Stimulated activated CD4-positive, alpha-beta T cell treated with anti-CD3 and anti-CD28 coated beads, Interleukin-12 subunit alpha, Interleukin-12 subunit beta, amount 100 ng/mL, for 48 hours (primary cell): ENCODE results near the gene ITIH5.

Experiments
- DNase-seq, 3 donors: peaks; one replicate each; pipeline ENCODE4 v3.0.0-alpha.2; 2020; ENCODE audit warnings: low read depth in 2 of 3, low spot score in 1 of 3

ITIH5 gene

GRCh38 chr10:7587168-7587864 is 79.5 kb downstream of the ITIH5 start:
- no peak for DNase-seq

GRCh38 chr10:7585228-7585627 is 81.5 kb downstream of the ITIH5 start:
- DNase-seq = no peak

GRCh38 chr10:7583626-7584025 is 83.1 kb downstream of the ITIH5 start:
- DNase-seq = no peak

GRCh38 chr10:7580520-7580919 is 86.2 kb downstream of the ITIH5 start:
- no peak for DNase-seq

GRCh38 chr10:7579681-7580080 is 87.1 kb downstream of the ITIH5 start:
- no peak for DNase-seq

DNA sequence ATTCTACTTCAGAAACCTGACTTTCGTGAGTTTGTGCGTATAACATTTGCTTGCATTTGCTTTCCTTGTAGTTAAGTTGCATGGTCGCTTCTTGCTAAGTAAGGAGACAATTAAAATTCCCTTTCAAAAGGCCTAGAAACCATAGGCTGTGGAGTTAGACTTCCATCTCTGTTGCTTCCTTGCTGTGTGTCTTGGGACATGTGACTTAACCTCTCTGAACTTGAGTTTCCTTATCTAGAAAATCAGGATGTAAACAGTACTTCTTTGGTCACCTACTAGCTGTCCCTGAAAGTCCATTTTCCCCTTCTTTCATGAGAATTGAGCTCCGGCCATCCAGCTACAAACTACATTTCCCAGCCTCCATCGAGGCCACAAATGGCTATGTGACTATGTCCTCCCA is 89.2 kb downstream of the ITIH5 start:
- no peak for DNase-seq

- DNase-seq = no peak
Observed at GRCh38 chr10:7577176-7577575, 89.6 kb downstream of the ITIH5 start.

DNA sequence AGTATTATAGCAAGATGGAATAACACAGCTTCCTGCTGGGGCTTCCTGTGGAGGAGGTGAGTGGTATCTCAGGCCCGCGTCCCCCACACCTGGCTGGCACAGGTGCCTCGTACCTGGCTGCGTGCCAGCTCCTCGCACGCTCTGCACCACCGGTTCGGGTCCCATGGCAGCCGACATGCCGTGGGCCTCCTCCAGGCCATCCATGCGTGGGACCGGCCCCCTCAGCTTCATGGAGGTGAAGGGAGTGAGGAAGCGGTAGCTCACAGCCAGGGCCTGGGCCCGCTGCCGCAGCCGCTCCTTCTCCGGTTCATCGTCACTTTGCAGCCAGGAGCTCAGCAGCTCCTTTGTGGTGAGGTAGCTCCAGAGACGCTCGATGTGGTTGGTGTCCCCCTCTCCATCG is 90.4 kb downstream of the ITIH5 start:
- no peak for DNase-seq

DNA sequence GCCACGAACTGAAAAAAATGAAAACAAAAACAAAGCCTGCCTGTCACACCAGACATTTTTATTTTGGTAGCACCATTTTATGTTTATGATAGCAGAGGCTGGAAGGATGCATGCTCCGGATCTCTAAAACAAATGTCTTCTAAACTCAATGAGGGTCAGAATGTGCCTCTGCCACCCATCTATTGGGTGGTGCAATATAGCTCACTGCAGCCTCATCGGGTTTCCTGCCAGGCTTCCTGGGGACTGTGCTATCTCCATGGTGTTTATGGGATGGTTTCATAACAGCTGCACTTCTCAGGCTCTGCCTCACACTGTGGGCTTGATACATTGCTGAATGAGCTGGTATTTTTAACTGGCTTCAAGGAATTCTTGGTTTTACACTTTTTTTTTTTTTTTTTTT is 94.4 kb downstream of the ITIH5 start:
- no peak for DNase-seq

- DNase-seq = no peak
Observed at GRCh38 chr10:7571981-7572380, 94.8 kb downstream of the ITIH5 start.

GRCh38 chr10:7567911-7568620 is 98.7 kb downstream of the ITIH5 start:
- DNase-seq = no peak

DNA sequence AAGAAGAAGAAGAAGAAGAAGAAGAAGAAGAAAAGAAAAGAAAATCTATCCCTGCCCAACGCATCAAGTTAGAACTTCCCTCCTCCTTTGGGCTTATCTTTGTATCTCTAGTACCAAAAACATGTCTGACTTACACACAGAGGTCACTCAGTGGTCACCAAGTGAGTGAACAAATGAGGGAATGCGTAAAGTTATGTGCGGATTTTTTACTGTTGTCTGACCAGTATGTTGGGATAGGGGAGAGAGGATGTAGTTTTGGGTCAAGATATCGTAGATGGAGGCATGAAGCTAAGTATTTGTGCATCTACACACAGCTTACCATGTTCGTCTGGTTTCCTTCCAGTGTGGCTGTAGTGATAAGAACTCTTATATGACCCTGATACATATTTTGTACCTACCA is 99.9 kb downstream of the ITIH5 start:
- DNase-seq = no peak

GRCh38 chr10:7565871-7566270 is 100.9 kb downstream of the ITIH5 start:
- DNase-seq = no peak

DNA sequence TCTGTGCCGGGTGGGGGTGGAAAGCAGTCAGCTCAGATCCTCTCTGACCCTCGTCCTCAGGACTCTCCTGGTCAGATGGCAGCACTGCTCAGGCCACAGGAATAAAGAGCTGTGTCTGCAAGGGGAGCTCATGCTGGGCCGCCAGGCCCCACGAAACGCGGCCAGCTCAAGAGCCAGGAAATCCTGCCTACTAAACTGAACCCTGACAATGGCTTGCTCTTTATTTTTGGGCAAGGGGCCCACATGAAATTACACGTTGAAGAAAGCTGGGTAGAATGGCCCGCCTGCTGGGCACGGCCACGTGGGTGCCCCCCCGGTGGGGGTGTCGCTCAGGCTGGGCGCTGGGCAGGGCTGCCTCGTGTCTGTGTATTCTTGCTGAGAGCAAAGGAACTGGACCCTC is 103.0 kb downstream of the ITIH5 start:
- DNase-seq = no peak

GRCh38 chr10:7563368-7563767 is 103.4 kb downstream of the ITIH5 start:
- no peak for DNase-seq

DNA sequence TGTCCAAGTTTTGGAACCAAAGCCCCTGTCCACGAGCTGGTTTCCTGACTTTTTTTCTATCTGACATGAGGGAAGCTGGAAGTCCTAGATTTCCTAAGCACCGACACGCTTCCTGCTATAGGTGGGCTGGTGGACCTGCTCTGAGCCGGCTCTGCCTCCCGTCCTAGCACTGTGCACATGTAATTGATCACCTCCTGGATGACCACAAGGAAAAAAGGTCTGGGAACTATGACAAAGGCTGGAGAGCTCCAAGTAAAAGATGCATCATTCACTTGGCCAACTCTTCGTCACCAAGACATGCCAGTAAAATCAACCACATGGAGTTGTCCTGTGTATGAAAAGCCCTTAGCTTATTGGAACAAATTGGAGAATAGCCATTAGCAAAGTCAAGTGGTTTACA is 104.8 kb downstream of the ITIH5 start:
- no peak for DNase-seq

GRCh38 chr10:7561216-7561893 is 105.4 kb downstream of the ITIH5 start:
- DNase-seq = no peak

DNA sequence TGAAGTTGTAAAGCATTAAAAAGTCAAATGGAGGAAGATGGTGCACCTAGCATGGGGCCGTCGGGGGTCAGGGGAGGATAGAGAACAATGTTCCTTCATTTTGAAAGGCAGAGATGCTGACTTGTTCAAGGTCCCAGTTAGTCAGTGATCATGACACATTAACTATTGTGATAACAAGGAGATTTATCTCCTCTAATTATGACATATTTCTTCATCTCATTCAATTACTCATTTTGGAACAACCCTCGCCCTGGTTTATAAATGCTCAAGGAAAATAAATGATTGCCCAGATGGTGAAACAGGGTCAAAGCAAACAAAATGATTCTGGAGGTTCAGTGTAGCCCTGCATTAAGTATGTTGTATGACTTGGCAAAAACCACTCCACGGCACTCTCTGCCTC is 106.2 kb downstream of the ITIH5 start:
- no peak for DNase-seq

- no peak for DNase-seq
Observed at GRCh38 chr10:7559386-7559785, 107.4 kb downstream of the ITIH5 start.

- DNase-seq = no peak
Observed at GRCh38 chr10:7558036-7558435, 108.7 kb downstream of the ITIH5 start.

DNA sequence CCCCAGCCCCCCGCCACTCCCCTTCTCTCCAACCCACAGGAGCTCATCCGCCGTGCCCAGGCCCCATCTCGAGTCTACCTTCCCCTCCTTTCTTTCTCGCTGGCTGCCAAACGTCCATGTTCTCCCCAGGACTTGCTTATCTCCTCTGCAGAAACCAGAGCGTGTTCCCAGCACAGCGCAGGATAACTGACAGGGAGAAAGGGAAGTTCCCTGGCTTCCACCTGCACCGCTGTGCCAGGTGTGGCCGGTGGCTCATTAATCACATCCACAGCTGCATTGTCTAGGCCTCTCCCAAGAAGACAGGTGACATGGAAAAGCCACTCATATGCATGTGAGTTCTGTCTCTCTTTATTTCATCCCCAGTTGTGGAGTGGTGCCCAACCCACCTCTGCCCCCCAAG is 113.2 kb downstream of the ITIH5 start:
- DNase-seq = no peak

GRCh38 chr10:7551950-7552716 is 114.6 kb downstream of the ITIH5 start:
- DNase-seq = no peak
